ENCODE measurements around the gene ACTL10. TPM values are rescaled to one million over a fixed set of nuclear protein-coding genes. Genes with fewer than 3 reads are reported as not detected.

The ACTL10 gene
- total and polyA plus RNA-seq, 2 of the 13 experiments (the other 11 are each of a cell fraction or from before 2014, with no cell fraction given): not detected

- TF ChIP-seq ZFP90 (CRISPR knock-in tag; IDR thresholded peaks at IDR 0.05; ENCODE audit: borderline replicate concordance) (peak; percentile 85; the same call in 1 of the 2 replicates), AKAP8 (CRISPR knock-in tag; IDR thresholded peaks at IDR 0.05) (no peak), SNRNP70 (IDR thresholded peaks at IDR 0.05; ENCODE audit: low read depth, low read length) (no peak), BCL6 (CRISPR knock-in tag; IDR thresholded peaks at IDR 0.05) (peak; percentile 18; the same call in 1 of the 2 replicates), SOX13 (IDR thresholded peaks at IDR 0.05) (no peak), SOX13 (CRISPR knock-in tag; conservative IDR thresholded peaks at IDR 0.05 in 1 of 2, IDR thresholded peaks at IDR 0.05 in 1 of 2) (peak; percentile 16 to 19; a peak in 1 of 4 replicates), HOXA9 (CRISPR knock-in tag; IDR thresholded peaks at IDR 0.05; ENCODE audit: borderline replicate concordance) (no peak), RAD51 (IDR thresholded peaks at IDR 0.05; ENCODE audit: borderline replicate concordance) (no peak), ATRX (CRISPR knock-in tag; IDR thresholded peaks at IDR 0.05; ENCODE audit: borderline replicate concordance) (no peak), PRDM4 (CRISPR knock-in tag; IDR thresholded peaks at IDR 0.05; ENCODE audit: borderline replicate concordance) (no peak), MYNN (CRISPR knock-in tag; IDR thresholded peaks at IDR 0.05; ENCODE audit: low read depth) (0 out of 2 replicates have a peak, but pooled peaks have one; percentile 36), ZNF34 (CRISPR knock-in tag; IDR thresholded peaks at IDR 0.05; ENCODE audit: borderline replicate concordance) (no peak), ZNF614 (CRISPR knock-in tag; IDR thresholded peaks at IDR 0.05; ENCODE audit: borderline replicate concordance) (no peak), ZNF766 (CRISPR knock-in tag; IDR thresholded peaks at IDR 0.05; ENCODE audit: borderline replicate concordance) (peak; percentile 12; the same call in 1 of the 2 replicates), NBN (conservative IDR thresholded peaks at IDR 0.05) (no peak), ZC3H13 (CRISPR knock-in tag; IDR thresholded peaks at IDR 0.05) (0 out of 2 replicates have a peak, but pooled peaks have one; percentile 3), TBL1XR1 (IDR thresholded peaks at IDR 0.05; ENCODE audit: borderline replicate concordance, low read length, partially characterized antibody) (no peak), TSC22D2 (CRISPR knock-in tag; IDR thresholded peaks at IDR 0.05; ENCODE audit: borderline replicate concordance) (no peak), ZNF530 (CRISPR knock-in tag; IDR thresholded peaks at IDR 0.05; ENCODE audit: low read depth) (no peak), TOE1 (CRISPR knock-in tag; IDR thresholded peaks at IDR 0.05) (no peak)
- TF ChIP-seq, protein P1, sequence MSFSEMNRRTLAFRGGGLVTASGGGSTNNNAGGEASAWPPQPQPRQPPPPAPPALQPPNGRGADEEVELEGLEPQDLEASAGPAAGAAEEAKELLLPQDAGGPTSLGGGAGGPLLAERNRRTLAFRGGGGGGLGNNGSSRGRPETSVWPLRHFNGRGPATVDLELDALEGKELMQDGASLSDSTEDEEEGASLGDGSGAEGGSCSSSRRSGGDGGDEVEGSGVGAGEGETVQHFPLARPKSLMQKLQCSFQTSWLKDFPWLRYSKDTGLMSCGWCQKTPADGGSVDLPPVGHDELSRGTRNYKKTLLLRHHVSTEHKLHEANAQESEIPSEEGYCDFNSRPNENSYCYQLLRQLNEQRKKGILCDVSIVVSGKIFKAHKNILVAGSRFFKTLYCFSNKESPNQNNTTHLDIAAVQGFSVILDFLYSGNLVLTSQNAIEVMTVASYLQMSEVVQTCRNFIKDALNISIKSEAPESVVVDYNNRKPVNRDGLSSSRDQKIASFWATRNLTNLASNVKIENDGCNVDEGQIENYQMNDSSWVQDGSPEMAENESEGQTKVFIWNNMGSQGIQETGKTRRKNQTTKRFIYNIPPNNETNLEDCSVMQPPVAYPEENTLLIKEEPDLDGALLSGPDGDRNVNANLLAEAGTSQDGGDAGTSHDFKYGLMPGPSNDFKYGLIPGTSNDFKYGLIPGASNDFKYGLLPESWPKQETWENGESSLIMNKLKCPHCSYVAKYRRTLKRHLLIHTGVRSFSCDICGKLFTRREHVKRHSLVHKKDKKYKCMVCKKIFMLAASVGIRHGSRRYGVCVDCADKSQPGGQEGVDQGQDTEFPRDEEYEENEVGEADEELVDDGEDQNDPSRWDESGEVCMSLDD (CRISPR knock-in tag; IDR thresholded peaks at IDR 0.05; ENCODE audit: borderline replicate concordance): peak; percentile 90
- TF ChIP-seq, protein P2, sequence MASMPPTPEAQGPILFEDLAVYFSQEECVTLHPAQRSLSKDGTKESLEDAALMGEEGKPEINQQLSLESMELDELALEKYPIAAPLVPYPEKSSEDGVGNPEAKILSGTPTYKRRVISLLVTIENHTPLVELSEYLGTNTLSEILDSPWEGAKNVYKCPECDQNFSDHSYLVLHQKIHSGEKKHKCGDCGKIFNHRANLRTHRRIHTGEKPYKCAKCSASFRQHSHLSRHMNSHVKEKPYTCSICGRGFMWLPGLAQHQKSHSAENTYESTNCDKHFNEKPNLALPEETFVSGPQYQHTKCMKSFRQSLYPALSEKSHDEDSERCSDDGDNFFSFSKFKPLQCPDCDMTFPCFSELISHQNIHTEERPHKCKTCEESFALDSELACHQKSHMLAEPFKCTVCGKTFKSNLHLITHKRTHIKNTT (CRISPR knock-in tag; IDR thresholded peaks at IDR 0.05): no peak
- TF ChIP-seq, protein P3, sequence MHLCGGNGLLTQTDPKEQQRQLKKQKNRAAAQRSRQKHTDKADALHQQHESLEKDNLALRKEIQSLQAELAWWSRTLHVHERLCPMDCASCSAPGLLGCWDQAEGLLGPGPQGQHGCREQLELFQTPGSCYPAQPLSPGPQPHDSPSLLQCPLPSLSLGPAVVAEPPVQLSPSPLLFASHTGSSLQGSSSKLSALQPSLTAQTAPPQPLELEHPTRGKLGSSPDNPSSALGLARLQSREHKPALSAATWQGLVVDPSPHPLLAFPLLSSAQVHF (CRISPR knock-in tag; IDR thresholded peaks at IDR 0.05): no peak
These were observed 18.8 kb downstream of the ACTL10 start (continued) for GRCh38 chr20:33685328-33686099.
